Cardiac muscle cell (in vitro differentiated cells and primary cell): ENCODE measurements around the gene MAP3K4. TPM values are rescaled to one million over a fixed set of nuclear protein-coding genes. Genes with fewer than 3 reads are reported as not detected.
"Not testable (repeated sequence)": the region's sequence is repeated elsewhere in the genome, so short reads cannot be mapped to it uniquely, and the experiment has no call there.

Source experiments
- DNase-seq, 2 donors: peaks; one replicate each; pipeline versions ENCODE4 v3.0.0 to v3.0.0-alpha.2; 2010 to 2017; ENCODE audit warnings: low read depth in 1 of 2, low spot score in 1 of 2
- H3K27ac ChIP-seq: fragments of 200-600 bp; sonication (generic); 2 replicates; pipeline ENCODE4 v1.5.1; 2016
- H3K27me3 ChIP-seq: fragments of 200-600 bp; sonication (generic); 2 replicates; pipeline ENCODE4 v1.6.0; 2016; ENCODE audit warnings: control low read depth
- H3K36me3 ChIP-seq: fragments of 200-600 bp; sonication (generic); 2 replicates; pipeline ENCODE4 v1.5.1; 2016; ENCODE audit warnings: control low read depth
- H3K4me1 ChIP-seq: fragments of 200-600 bp; sonication (generic); 2 replicates; pipeline ENCODE4 v1.8.1; 2017; ENCODE audit warnings: low read depth, mild to moderate bottlenecking, mixed run types
- H3K4me3 ChIP-seq: fragments of 200-600 bp; sonication (generic); 2 replicates; pipeline ENCODE4 v1.5.1; 2016; ENCODE audit warnings: mild to moderate bottlenecking
- H3K9me3 ChIP-seq: fragments of 200-600 bp; sonication (generic); 2 replicates; pipeline ENCODE4 v1.5.1; 2017; ENCODE audit warnings: low read depth, mild to moderate bottlenecking, control low read depth
- polyA plus RNA-seq: library from polyadenylated mRNA; unstranded; fragments of >200 nt; fragmentation: Nextera tagmentation; extraction: Ambion mirVana; gene quantifications from 2 replicates; pipeline ENCODE4 v1.2.1, GENCODE V29; 2016
- total RNA-seq: library from RNA; depleted of rRNA; stranded (reverse); fragments of >200 nt; gene quantifications from 2 replicates; pipeline ENCODE4 v1.2.3, GENCODE V29; 2016
- TF ChIP-seq, protein P1 (sequence below): IDR thresholded peaks from 2 replicates; pipeline ENCODE4 v1.5.1; 2012; ENCODE audit warnings: low read depth, mild to moderate bottlenecking, low read length

Gene MAP3K4
- total and polyA plus RNA-seq, 2 experiments from 2014 or later = 14.5 to 36.4 TPM

DNA sequence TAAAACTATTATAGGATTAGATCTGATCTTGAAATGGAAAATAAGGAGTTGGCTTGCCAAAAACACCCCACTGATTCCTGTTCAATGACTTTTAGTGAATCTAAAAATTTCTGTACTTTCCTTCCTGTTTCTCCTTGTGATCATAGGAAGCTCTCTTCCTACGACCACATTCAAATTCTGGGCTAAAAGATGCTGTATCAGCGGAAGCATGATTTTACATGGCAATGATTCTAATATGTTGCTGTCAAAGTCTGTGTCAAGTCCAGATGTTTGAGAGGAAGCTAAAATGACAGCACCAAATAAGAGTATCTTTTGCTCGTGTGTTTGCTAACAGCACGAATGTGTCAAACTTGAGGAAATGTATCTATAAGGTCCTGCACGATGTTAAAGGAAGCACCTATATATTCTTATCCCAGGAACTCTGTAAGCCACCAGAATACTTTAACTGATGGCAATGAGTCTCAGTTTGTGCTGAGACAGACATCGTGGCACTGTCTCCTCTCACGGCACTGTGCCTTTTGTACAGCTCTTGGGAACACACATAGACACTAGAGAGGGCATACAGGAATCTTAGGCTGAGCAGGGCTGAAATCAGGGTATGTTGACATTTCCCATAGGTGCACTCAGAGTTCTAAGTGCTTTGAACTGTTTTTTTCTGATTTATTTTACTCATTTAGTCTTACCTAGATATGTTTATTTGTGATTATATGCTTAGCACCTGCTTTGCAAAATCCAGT, 24.9 kb upstream of the MAP3K4 start:
- Histone ChIP-seq H3K36me3 (no peaks in the 10 kb centered on the region), H3K27ac (no peak overlapping the region), H3K4me3 (no peak overlapping the region), H3K9me3 (no peaks in the 10 kb centered on the region), H3K4me1 (no peaks in the 10 kb centered on the region), H3K27me3 (no peaks in the 10 kb centered on the region)
- no peak for DNase-seq
- TF ChIP-seq, protein P1, sequence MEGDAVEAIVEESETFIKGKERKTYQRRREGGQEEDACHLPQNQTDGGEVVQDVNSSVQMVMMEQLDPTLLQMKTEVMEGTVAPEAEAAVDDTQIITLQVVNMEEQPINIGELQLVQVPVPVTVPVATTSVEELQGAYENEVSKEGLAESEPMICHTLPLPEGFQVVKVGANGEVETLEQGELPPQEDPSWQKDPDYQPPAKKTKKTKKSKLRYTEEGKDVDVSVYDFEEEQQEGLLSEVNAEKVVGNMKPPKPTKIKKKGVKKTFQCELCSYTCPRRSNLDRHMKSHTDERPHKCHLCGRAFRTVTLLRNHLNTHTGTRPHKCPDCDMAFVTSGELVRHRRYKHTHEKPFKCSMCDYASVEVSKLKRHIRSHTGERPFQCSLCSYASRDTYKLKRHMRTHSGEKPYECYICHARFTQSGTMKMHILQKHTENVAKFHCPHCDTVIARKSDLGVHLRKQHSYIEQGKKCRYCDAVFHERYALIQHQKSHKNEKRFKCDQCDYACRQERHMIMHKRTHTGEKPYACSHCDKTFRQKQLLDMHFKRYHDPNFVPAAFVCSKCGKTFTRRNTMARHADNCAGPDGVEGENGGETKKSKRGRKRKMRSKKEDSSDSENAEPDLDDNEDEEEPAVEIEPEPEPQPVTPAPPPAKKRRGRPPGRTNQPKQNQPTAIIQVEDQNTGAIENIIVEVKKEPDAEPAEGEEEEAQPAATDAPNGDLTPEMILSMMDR = no peak

DNA sequence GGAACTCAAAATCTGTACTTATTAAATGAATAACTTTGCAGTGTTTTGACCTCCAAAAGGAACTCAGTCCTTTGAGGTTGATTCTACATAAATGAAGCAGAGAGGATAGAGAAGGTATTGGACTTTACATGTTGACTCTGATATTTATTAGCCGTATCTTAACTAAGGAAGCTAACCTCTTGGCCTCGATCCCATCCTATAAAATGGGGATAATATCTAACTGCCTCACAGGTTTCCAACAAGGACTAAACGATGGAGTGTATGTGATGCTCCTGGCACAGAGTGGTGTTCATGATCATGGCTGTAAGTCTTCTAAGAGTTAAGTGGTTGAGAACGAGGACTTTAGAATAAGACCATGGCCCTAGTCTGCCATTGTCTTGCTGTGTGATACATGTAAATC, 24.2 kb upstream of the MAP3K4 start:
- Histone ChIP-seq H3K4me3 (no peak overlapping the region), H3K9me3 (no peaks in the 10 kb centered on the region), H3K27me3 (no peaks in the 10 kb centered on the region), H3K27ac (no peak overlapping the region), H3K4me1 (no peaks in the 10 kb centered on the region), H3K36me3 (no peaks in the 10 kb centered on the region)
- TF ChIP-seq, protein P1 = no peak
- DNase-seq = no peak

DNA sequence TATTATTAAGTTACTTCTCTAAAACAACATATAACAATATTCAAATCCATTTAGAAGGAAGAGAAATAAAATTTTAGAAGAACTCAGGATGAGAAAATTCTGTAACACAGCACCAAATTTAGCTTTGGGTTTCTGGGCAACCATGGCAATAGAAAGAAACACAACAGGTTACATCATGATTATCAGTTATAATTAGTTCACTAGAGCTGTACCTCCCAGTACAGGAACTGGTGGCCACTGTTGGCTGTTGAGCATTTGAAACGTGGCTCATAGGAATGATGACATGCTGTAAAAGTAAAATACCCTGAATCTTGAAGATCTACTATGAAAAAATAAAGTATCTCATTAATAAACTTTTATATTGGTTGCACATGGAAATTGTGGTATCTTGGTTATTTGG, 23.7 kb upstream of the MAP3K4 start:
- DNase-seq = no peak
- TF ChIP-seq, protein P1 = no peak
- H3K4me3 ChIP-seq = no peak overlapping the region
- no peaks in the 10 kb centered on the region for H3K27me3 ChIP-seq
- no peaks in the 10 kb centered on the region for H3K9me3 ChIP-seq
- H3K27ac ChIP-seq = no peak overlapping the region
- H3K4me1 ChIP-seq = peaks cover 2% of the 10 kb centered on the region
- no peaks in the 10 kb centered on the region for H3K36me3 ChIP-seq

DNA sequence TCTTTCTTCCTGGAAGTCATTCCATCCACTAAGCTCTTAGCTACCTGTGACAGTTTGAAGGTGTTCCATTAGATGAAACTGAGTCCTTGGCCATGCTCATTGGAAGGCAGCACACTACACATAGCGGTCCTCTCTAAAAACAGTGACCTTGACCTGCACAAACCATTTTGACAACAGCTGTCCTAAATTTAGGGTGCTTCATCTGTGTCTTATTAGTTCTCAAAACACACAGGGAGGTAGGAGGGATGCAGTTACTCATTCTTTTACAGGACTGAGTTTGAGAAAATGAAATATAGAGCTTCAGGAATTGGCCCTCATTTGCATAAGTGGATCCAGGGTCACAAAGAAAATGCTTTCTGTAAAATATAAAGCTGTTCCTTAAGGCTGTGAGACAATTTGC, 20.4 kb upstream of the MAP3K4 start:
- Histone ChIP-seq H3K9me3 (no peaks in the 10 kb centered on the region), H3K27me3 (no peaks in the 10 kb centered on the region), H3K36me3 (no peaks in the 10 kb centered on the region), H3K27ac (no peak overlapping the region), H3K4me1 (peaks cover 28% of the 10 kb centered on the region), H3K4me3 (no peak overlapping the region)
- TF ChIP-seq, protein P1 = no peak
- DNase-seq = no peak

DNA sequence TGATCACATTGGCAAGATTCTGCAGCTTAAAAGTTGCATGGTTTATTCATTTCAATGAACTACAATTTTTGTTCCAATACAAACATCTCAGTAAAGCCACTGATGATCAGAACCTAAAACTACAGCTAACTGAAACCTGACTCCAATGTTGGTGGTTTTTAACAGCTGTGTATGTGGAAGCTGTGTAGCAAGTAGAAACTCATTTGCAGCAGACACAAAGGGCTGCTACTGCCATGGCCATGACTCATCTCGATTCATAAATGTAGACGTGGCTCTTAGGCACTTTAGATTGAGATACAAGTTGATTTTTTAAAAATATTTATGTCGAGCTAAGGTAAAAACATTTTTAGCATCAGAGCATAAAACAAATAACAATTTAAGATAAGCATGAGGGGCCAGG, 19.5 kb upstream of the MAP3K4 start:
- Histone ChIP-seq H3K9me3 (no peaks in the 10 kb centered on the region), H3K4me3 (no peak overlapping the region), H3K4me1 (peaks cover 28% of the 10 kb centered on the region), H3K36me3 (no peaks in the 10 kb centered on the region), H3K27me3 (no peaks in the 10 kb centered on the region), H3K27ac (no peak overlapping the region)
- TF ChIP-seq, protein P1 = no peak
- DNase-seq = peak in 1 of 2 donors; percentile 85

DNA sequence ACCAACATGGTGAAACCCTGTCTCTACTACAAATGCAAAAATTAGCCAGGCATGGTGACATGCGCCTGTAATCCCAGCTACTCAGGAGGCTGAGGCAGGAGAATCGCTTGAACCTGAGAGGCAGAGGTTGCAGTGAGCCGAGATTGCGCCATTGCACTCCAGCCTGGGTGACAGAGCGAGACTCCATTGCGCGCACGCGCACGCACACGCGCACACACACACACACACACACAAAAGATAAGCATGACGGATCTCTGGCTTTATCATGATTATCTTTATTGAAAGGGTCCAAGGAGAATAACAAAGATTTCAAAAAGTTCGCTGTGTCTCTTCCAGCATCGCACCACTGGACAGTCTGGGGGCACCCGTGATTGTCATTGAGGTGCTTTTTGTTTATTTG, 19.0 kb upstream of the MAP3K4 start:
- not testable (repeated sequence) for H3K36me3 ChIP-seq, H3K4me3 ChIP-seq, H3K27ac ChIP-seq, H3K27me3 ChIP-seq, H3K9me3 ChIP-seq, DNase-seq
- H3K4me1 ChIP-seq = peaks cover 28% of the 10 kb centered on the region
